DMS153 treated with DMSO at 0.1 percent for 48 hours (cell line): ENCODE measurements around the gene RANBP1.
A peak's percentile ranks its signal among the peaks of the same experiment; 100 is the strongest.
"Not testable (repeated sequence)": the region's sequence is repeated elsewhere in the genome, so short reads cannot be mapped to it uniquely, and the experiment has no call there.

Source experiments
- DNase-seq: peaks from one replicate; lab custom pipeline; 2025; ENCODE audit not compliant: unreplicated experiment; lab: John Stamatoyannopoulos, UW

Gene RANBP1

DNA sequence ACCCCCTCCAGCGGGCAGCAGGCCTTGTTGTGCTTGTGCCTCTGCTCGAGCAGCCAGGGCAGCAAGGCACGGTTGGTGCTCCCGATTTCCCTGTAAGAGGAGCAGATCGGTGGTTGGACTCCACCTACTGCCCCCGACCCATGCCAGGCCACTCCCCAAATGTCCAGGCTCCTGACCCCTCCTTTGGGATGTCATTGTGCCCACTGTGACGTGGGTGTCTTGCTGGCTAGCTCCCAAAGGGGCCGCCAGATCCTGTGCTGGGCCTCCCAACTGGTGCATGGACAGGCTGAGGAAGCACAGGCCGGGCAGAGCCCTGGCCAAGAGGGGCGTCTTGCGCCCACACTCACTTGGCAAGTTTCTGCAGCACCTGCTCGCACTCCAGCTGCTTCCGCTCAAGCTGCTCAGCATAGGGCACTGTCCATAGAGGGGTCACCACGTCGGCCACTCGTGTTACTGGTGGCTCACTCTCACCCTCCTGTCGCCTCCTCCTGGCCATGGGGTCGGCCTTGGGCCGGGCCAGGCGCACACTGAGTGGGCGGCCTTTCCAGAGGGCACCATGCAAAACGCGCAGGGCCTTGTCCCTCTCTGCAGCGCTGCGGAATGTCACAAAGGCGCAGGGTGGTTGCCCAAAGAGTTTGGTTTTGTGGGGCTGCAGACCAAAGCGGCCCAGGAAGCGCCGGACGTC lies at the start of gene RANBP1:
RANBP1 (plus strand) TSS at position 414 of the 685 bp plus-strand sequence; CDS start at position 495, 81 bp downstream.
- DNase-seq: no peak

GRCh38 chr22:20066617-20067383 lies 49.1 kb upstream of the RANBP1 start:
- no peak for DNase-seq

- DNase-seq: not testable (repeated sequence)
Observed at GRCh38 chr22:20067384-20067682, 48.6 kb upstream of the RANBP1 start.

- DNase-seq: no peak
Observed at GRCh38 chr22:20068640-20069039, 47.3 kb upstream of the RANBP1 start.

DNA sequence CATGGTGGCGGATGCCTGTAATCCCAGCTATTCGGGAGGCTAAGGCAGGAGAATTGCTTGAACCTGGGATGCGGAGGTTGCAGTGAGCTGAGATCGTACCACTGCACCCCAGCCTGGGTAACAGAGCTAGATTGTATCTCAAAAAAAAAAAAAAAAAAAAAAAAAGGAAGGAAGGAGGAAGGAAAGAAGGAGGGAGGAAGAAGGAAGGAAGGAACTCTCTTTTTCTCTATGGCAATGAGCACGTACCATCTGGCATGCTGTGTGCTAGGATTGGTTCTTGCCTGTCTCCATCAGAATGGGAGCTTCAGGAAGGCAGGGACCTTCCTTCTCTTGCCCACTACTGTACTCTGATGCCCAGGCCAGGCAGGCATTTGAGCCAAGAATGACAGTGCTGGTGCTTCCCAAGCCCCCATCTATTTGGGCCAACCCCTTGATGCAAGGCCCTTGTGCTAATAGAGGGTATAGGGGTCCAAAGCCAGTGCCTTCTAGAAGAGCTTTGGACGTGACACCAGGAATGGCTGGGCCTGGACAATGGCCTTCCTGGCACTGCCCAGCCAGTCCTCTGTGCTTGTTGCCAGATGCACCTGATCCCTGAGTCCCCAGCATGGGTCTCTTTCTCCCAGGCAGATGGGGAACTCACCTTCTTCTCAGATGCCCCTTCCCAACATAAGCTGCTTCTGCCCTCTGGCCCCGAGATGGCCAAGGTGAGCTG lies 46.4 kb upstream of the RANBP1 start:
- DNase-seq: no peak

- DNase-seq: no peak
Observed at GRCh38 chr22:20071524-20071972, 44.4 kb upstream of the RANBP1 start.

DNA sequence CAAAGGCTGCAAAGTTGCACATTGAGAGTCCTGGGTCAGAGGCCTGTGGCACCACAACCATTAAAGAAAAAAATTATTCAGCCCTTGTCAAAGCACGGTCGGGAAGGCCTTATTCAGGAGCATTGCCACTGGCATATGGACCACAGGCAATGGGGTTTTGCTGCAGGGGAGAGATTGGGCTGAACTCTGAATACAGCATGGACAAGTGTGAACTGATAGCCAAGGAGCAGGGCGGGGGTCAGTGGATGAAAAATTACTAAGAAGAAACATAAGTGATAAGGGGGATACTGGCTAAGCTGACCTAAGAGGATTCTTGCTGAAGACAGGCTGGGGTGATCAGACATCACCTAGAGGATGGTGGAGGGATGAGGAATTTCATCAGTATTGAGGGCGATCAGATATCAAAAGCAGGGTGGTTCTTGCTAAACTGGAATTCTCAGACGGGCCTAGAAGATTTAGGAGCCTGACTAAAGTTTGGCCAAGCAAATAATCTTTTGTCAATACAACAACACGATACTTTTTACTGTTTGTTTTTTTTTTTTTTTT lies 39.2 kb upstream of the RANBP1 start:
- no peak for DNase-seq

GRCh38 chr22:20079745-20080444 lies 36.0 kb upstream of the RANBP1 start, which contains the start of gene DGCR8:
TSS of gene DGCR8 (plus strand) at chr22:20080241. CDS start at chr22:20085964, 5,723 bp downstream.
- peak; percentile 91 for DNase-seq

GRCh38 chr22:20080445-20080775 lies 35.5 kb upstream of the RANBP1 start:
- no peak for DNase-seq

DNA sequence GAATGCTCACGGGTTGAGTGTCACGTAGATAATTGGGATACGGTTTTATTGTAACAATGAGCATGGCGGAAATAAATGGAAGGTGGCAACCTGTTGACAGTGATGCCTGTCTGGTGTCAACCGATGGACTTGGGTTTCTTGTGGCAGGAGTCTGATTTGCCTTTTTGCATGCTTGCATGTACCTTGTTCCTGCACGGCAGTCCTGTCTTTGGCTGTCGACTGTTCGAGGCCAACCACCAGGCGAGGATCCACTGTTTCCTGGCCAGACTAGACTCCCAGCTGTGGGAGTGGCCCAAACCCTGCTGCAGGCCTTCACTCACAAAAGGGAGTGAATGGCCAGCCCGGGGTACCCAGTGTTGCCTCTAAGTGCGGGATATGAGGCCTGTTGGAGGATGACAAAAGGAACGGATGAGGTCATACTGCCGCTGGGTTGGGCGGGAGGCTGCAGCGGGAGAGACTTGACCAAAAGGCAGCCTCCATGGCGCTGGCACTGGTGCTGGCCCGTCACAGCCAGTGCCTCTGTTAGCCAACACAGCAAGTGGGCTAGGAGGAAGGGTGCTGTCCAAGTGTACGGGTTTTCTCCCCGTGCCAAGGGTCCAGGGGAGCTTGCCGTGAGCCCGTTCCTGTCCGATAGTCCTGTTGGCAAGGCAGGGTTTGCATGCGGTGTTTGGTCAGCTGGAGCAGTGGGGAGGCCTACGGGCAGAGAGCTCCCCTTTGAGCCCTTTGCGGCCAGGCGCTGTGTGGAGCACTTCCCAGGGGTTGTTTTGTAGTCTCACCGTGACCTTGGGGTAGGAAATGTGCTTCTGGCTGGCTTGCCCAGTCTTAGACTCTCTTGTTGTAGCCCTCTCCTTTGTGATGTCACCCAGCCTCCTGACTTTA lies 34.9 kb upstream of the RANBP1 start:
- peak; percentile 1 for DNase-seq

DNA sequence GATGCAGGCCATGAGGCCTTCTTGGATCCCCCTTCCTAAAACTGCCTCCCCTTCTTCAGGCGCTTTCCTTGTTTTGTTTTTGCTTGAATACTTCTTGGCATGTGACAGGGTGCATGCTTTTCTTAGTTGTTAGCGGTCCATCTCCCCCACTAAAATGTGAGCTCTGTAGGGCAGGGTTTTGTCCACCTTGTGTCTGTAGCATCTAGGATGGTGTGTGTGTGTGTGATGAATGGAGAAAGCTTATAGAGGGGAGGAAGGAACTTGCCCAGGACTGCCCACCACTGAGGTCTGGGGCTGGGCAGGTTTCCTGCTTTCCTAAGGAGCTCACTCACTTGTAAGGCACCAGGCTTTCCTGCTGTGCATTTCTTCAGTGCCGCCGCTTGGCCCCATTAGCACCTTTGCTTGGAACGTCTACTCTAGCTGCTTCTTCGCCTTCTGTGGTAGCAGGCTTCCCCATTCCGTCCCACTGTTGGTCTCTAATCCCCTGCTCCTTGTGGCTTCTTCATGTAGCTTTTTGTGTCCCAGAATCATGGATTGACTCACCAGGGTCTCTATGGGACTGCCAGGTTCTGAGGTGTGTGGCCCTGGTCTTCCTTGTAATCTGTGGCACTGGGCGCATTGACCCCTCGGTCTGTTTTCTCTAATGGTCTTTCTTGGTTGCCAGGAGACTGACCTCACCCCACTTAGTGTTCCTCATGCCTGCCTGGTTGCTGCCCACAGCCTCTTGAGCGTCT lies 32.6 kb upstream of the RANBP1 start:
- DNase-seq: no peak

GRCh38 chr22:20083891-20084546 lies 31.9 kb upstream of the RANBP1 start:
- no peak for DNase-seq

DNA sequence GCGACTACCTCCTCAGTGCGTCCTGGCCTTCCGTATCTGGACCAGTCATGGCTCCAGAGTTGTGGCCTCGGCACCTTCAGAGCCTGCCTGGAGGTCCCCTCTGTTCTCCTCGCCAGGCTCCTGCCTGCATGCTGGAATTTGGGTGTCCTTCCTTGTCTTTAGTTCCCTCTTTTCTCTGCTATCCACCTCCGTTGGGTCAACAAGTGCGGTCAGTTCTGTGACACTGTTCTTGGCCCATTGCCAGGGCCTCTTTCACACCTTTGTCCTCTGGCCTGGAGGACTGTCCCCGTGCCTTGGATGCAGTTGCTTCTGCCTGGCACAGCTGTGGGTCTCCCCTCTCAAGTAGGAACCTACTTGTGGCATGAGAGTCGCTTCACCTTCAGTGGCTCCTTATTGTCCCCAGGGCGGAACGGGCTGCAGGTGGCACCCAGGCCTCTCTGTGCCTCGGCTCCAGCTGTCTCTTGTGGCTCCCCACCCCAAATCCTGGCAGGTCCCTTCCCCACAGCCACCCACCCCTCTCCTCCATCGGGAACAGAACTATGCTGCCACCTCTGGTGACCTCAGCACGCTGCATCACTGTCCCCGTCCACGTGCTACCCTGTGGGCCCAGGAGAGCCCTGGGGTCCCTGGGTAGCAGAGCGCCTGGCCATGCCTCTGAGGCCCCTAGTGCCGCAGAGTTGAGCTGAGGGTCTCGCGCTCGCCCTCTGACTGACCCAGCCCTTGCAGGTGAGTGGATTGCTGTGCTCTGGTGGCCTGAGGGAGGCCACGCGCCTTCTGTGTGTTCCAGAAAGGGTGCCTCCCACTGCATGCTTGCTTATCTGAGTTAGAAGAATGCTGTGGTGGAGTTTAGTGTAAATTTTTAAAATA lies 31.1 kb upstream of the RANBP1 start:
- no peak for DNase-seq

- DNase-seq: no peak
Observed at GRCh38 chr22:20085651-20086050, 30.3 kb upstream of the RANBP1 start.

DNA sequence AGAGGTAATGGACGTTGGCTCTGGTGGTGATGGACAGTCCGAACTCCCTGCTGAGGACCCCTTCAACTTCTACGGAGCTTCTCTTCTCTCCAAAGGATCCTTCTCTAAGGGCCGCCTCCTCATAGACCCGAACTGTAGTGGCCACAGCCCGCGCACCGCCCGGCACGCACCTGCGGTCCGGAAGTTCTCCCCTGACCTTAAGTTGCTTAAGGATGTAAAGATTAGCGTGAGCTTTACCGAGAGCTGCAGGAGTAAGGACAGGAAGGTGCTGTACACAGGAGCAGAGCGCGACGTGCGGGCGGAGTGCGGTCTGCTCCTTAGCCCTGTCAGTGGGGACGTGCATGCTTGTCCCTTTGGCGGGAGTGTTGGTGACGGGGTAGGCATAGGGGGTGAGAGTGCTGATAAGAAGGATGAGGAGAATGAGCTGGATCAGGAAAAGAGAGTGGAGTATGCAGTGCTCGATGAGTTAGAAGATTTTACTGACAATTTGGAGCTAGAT lies 29.8 kb upstream of the RANBP1 start:
- no peak for DNase-seq

DNA sequence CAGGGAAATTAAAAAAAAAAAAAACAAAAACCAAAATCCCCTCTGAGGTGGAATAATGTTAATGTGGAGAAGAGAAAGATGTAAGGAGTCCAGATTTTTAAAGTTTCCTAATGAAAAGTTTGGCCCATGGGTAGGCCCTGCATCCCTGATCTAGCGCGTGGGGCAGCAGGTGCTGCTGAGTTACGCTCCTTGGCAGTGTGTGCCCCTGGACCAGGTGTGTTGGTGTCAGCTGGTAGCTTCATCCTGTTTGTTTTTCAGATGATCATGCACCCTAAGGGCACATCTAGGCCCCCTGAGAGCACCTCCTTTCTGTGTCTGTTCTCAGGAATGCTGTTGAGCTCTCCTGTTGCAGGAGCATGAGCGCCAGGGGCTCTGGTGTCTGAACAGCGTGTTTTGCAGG lies 29.1 kb upstream of the RANBP1 start:
- DNase-seq: no peak

DNA sequence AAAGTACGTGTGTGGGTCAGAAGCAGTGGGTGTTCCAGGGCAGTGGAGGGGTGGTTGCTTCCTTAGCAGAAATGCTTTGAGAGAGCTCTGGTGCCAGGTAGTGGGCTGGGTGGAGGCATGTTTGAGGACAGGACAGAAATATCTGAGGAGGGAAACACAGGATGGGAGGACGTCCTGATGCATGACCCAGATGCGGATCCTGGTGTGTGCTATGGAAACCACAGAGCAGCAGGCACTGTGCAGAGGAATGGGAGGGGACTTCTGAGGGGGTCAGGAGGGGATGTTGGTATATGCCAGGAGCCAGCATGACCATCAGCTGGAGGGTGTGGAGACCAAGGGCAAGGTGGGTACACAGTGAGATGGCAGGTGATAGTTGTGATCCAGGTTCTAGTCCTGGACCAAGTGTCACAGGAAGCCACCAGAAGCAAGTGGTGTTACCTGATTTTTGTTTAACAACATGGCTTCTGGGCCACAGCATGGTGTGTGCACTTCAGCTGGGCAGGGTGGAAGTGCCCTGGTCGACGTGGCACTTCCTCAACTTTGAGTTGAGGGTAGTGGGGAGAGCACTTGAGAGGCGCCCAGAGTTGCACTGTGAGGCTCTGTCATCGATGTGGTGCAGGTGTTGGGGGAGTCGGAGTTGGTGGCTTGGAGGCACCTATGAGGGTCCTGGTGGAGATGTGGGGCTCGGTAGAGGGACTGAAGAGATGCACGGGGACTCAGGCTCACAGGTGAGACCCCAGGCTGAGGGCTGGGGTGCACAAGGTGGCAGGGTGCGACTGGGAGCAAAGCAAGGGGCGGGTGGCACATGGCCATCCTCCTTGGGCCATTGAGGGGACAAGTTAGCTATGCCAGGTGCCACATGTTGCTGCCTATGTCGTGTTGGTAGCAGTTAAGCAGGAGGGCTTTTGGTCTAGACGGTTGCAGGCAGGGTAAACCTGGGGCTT lies 28.3 kb upstream of the RANBP1 start:
- DNase-seq: no peak
